K562 (cell line): Measurements from ENCODE around the gene TAF3. TPM values are rescaled to one million over a fixed set of nuclear protein-coding genes. Genes with fewer than 3 reads are reported as not detected.

Experiments
- ATAC-seq: fragments of 200-7000 bp; cut with Tn5 transposase; 3 replicates; pipeline ENCODE4 v1.9.1; 2020; ENCODE audit warnings: moderate library complexity
- BruUV-seq: library from RNA; stranded (reverse); fragments of 400-500 nt; replicated peaks from 2 replicates; lab custom pipeline; 2021; lab: Mats Ljungman, UMichigan
- CTCF ChIA-PET: fragments of 300-600 bp; formaldehyde crosslinking; extraction: SDS; loops from one replicate; lab custom pipeline; 2021; ENCODE audit warnings: low intra/inter-chr PET ratio; lab: Yijun Ruan, JAX
- POLR2A ChIA-PET: fragments of 300-600, 350-650 bp; sonication (Branson Sonifier 250); formaldehyde crosslinking; extraction: SDS; loops from one replicate; lab custom pipeline; 2021; ENCODE audit warnings: antibody characterized with exemption, inconsistent platforms; lab: Yijun Ruan, JAX
- DNase-seq, 4 experiments: peaks; one replicate each; pipeline versions ENCODE4 v3.0.0 to v3.0.0-alpha.2; 2011 to 2018; ENCODE audit warnings: low spot score in 3 of 4, mixed read lengths in 3 of 4; ENCODE audit errors: extremely low read depth in 1 of 4
- FAIRE-seq: peaks from 2 replicates; lab custom pipeline; 2011; peaks lifted over from hg19 to GRCh38; lab: Jason Lieb, UNC
- H2AFZ ChIP-seq: 2 replicates; pipeline ENCODE4 v1.6.0; 2011; ENCODE audit warnings: low read depth, low read length, control low read depth, inconsistent platforms
- H3K27ac ChIP-seq: fragments of 200-600 bp; 3 replicates; pipeline ENCODE4 v1.8.0; 2011; ENCODE audit warnings: low read depth, mild to moderate bottlenecking, control low read depth, inconsistent platforms, low read length, moderate library complexity, mixed read lengths; ENCODE audit errors: extremely low read depth
- H3K27me3 ChIP-seq, 2 experiments: fragments of 300-600 bp in 1 of 2; 2 replicates in 1 of 2; 3 replicates in 1 of 2; pipeline versions ENCODE4 v1.6.0 to v1.8.0; 2011; ENCODE audit warnings: inconsistent platforms in 2 of 2, low read length in 2 of 2, mild to moderate bottlenecking in 1 of 2, mixed read lengths in 1 of 2, moderate library complexity in 1 of 2; ENCODE audit not compliant: control insufficient read depth in 2 of 2, insufficient read depth in 2 of 2
- H3K36me3 ChIP-seq: fragments of 300-600 bp; 3 replicates; pipeline ENCODE4 v1.8.0; 2011; ENCODE audit warnings: mild to moderate bottlenecking, low read length, inconsistent platforms; ENCODE audit not compliant: control insufficient read depth, insufficient read depth
- H3K4me1 ChIP-seq, 2 experiments: fragments of 200-600 bp in 1 of 2; replicated peaks in 1 of 2; 2 replicates in 1 of 2; 3 replicates in 1 of 2; pipeline versions ENCODE4 v1.5.1 to v1.8.0; 2011; ENCODE audit warnings: inconsistent platforms in 2 of 2, low read length in 2 of 2, mild to moderate bottlenecking in 1 of 2, mixed read lengths in 1 of 2, moderate library complexity in 1 of 2; ENCODE audit not compliant: control insufficient read depth in 2 of 2, insufficient read depth in 2 of 2
- H3K4me2 ChIP-seq: 2 replicates; pipeline ENCODE4 v1.6.1; 2011; ENCODE audit warnings: low read length, control low read depth, inconsistent platforms, mixed read lengths; ENCODE audit not compliant: insufficient read depth
- H3K4me3 ChIP-seq: fragments of 200-600 bp; sonication (generic), shearing (Covaris generic); 2 replicates; pipeline ENCODE4 v1.5.1; 2016; ENCODE audit warnings: control low read depth, inconsistent platforms
- H3K79me2 ChIP-seq: fragments of 200-600 bp; 3 replicates; pipeline ENCODE4 v1.8.0; 2011; ENCODE audit warnings: low read length, inconsistent platforms; ENCODE audit not compliant: control insufficient read depth, insufficient read depth
- H3K9ac ChIP-seq, 2 experiments: 2 replicates each; pipeline versions ENCODE4 v1.6.0 to v1.6.1; 2011; ENCODE audit warnings: low read depth in 2 of 2, low read length in 2 of 2, control low read depth in 1 of 2, inconsistent platforms in 1 of 2, mild to moderate bottlenecking in 1 of 2, mixed read lengths in 1 of 2; ENCODE audit not compliant: insufficient read depth in 1 of 2
- H3K9me1 ChIP-seq: one replicate; pipeline ENCODE4 v1.6.0; 2011; ENCODE audit warnings: inconsistent platforms, mild to moderate bottlenecking, low read length, moderate library complexity; ENCODE audit not compliant: control insufficient read depth, insufficient read depth
- H3K9me3 ChIP-seq: replicated peaks from 2 replicates; pipeline ENCODE4 v1.5.1; 2011; ENCODE audit warnings: low read depth, low read length, inconsistent platforms; ENCODE audit not compliant: control insufficient read depth, insufficient read depth
- H4K20me1 ChIP-seq: replicated peaks from 2 replicates; pipeline ENCODE4 v1.6.1; 2011; ENCODE audit warnings: low read length, inconsistent platforms, mixed read lengths; ENCODE audit not compliant: control insufficient read depth, insufficient read depth
- BRD4 ChIP-seq: fragments of 200-600 bp; sonication (generic); IDR thresholded peaks from 2 replicates; pipeline ENCODE4 v1.6.1; 2017; ENCODE audit warnings: inconsistent platforms
- ELF2 ChIP-seq: fragments of 250-450 bp; sonication (Bioruptor Pico); IDR thresholded peaks from 2 replicates; pipeline ENCODE4 v1.5.0; 2021; ENCODE audit warnings: mild to moderate bottlenecking
- ZNF75A ChIP-seq: fragments of 450-650 bp; formaldehyde crosslinking; IDR thresholded peaks from 2 replicates; pipeline ENCODE4 v1.4.0; 2020; ENCODE audit warnings: mild to moderate bottlenecking
- WGBS: fragments of 100-300 bp; shearing (Covaris generic); methylation state at CpG from one replicate; pipeline ENCODE4 v1.1.6; 2016; ENCODE audit warnings: low coverage, mixed read lengths; ENCODE audit not compliant: insufficient coverage; ENCODE audit errors: missing lambda C conversion rate; 5-methylcytosine and 5-hydroxymethylcytosine counted together
- in situ Hi-C: fragments of 300-500 bp; cut with MboI; formaldehyde crosslinking; loops from 4 replicates; pipeline ENCODE4 v1.15.0; 2018; ENCODE audit warnings: inconsistent platforms, mixed read lengths
- intact Hi-C: fragments of 100-400 bp; cut with micrococcal nuclease; formaldehyde crosslinking; loops from 2 replicates; pipeline ENCODE4 v1.14.2; 2022
- polyA plus RNA-seq, 8 experiments: library from polyadenylated mRNA; depleted of rRNA in 4 of 8; stranded (reverse) in 5 of 8; unstranded in 3 of 8; fragments of >200 nt; fragmentation: Nextera tagmentation in 2 of 8; fragmentation: Illumina TruSeq in 1 of 8; extraction: Ambion mirVana in 2 of 8; extraction: Trizol in 1 of 8; gene quantifications; 2 replicates each; pipeline versions ENCODE4 v1.2.1 to v1.2.3, GENCODE V29; 2011 to 2014; ENCODE audit warnings: inconsistent platforms in 1 of 8, missing spikeins in 1 of 8
- total RNA-seq, 7 experiments: library from RNA; depleted of rRNA in 6 of 7; stranded (reverse); fragments of >200 nt in 6 of 7; fragmentation: Illumina TruSeq in 2 of 7; extraction: Trizol in 2 of 7; gene quantifications; 2 replicates each; pipeline versions ENCODE4 v1.2.1 to v1.2.3, GENCODE V29; 2011 to 2021; ENCODE audit warnings: low replicate concordance in 1 of 7
- TF ChIP-seq, protein P1 (sequence below): fragments of 150-350 bp; IDR thresholded peaks from 2 replicates; pipeline ENCODE4 v1.6.1; 2014; ENCODE audit warnings: low read depth, mild to moderate bottlenecking, low read length, borderline replicate concordance

Gene TAF3
- total and polyA plus RNA-seq, 9 of the 15 experiments (the other 6 are each of a cell fraction or from before 2014, with no cell fraction given) = 1.5 to 9.9 (median 4.1) TPM

DNA sequence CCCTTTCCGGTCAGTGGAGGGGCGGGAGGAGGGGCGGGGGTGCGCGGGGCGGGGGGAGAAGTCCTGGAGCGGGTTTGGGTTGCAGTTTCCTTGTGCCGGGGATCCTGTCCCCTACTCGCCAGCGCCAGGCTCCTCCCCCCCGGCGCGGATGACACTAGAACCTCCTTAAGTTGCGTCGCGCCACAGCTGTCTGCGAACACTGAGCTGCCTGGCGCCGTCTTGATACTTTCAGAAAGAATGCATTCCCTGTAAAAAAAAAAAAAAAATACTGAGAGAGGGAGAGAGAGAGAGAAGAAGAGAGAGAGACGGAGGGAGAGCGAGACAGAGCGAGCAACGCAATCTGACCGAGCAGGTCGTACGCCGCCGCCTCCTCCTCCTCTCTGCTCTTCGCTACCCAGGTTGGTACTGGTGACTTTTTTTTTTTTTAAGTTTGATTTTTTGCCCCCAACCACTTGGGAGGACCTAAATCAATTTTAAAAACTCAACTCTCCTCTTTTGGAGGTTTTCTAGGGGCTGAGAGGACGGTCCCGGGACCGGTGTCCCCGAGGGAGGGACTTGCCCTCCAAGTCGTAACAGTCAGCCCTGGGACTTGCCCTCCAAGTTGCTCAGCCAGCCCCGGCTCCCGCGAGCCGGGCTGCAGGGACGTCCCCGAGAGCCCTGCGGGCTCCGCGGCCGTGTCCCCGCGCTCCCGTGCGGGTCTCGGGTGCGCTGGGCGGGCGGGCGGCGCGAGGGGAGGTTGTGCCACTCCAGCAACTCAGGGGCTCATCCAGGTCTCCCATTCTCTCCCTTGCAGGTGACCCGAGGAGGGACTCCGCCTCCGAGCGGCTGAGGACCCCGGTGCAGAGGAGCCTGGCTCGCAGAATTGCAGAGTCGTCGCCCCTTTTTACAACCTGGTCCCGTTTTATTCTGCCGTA, 236.4 kb downstream of the TAF3 start, which contains the start of gene GATA3:
TSS of gene GATA3 (plus strand) at position 195 of the 914 bp plus-strand sequence. CDS start 968 bp downstream, outside the sequence.
- Histone ChIP-seq H3K27ac (no peak within 1 kb of the TSS), H4K20me1 (no peaks in the 10 kb centered on the region), H3K4me3 (peak within 1 kb of the TSS; percentile 24), H3K9me3 (0 out of 2 replicates have a peak, but pooled peaks cover 2% of the 10 kb centered on the region), H3K9ac (peak within 1 kb of the TSS in 1 of 2 experiments; percentile 17; a peak in 1 of 4 replicates), H3K27me3 (peaks cover 19 to 45% of the 10 kb centered on the region in 2 experiments), H3K9me1 (no peaks in the 10 kb centered on the region), H2AFZ (peak within 1 kb of the TSS; percentile 86), H3K4me1 (peaks cover 0 to 23% of the 10 kb centered on the region in 2 experiments; a peak in 3 of 5 replicates), H3K36me3 (no peaks in the 10 kb centered on the region), H3K79me2 (no peaks in the 10 kb centered on the region), H3K4me2 (peak within 1 kb of the TSS; percentile 72)
- intact Hi-C loops (loop anchor here (5.0 kb wide), 1 partner anchor 1153 kb away; no protein-coding TSS in a partner anchor), in situ Hi-C loops (no loop called here)
- WGBS = 54% methylated on average over 13 of the region's 65 CpGs
- FAIRE-seq (no peak), ATAC-seq (no peak)
- POLR2A ChIA-PET = no interaction called here
- no TSS peak for BruUV-seq
- CTCF ChIA-PET = no interaction called here
- TF ChIP-seq, protein P1, sequence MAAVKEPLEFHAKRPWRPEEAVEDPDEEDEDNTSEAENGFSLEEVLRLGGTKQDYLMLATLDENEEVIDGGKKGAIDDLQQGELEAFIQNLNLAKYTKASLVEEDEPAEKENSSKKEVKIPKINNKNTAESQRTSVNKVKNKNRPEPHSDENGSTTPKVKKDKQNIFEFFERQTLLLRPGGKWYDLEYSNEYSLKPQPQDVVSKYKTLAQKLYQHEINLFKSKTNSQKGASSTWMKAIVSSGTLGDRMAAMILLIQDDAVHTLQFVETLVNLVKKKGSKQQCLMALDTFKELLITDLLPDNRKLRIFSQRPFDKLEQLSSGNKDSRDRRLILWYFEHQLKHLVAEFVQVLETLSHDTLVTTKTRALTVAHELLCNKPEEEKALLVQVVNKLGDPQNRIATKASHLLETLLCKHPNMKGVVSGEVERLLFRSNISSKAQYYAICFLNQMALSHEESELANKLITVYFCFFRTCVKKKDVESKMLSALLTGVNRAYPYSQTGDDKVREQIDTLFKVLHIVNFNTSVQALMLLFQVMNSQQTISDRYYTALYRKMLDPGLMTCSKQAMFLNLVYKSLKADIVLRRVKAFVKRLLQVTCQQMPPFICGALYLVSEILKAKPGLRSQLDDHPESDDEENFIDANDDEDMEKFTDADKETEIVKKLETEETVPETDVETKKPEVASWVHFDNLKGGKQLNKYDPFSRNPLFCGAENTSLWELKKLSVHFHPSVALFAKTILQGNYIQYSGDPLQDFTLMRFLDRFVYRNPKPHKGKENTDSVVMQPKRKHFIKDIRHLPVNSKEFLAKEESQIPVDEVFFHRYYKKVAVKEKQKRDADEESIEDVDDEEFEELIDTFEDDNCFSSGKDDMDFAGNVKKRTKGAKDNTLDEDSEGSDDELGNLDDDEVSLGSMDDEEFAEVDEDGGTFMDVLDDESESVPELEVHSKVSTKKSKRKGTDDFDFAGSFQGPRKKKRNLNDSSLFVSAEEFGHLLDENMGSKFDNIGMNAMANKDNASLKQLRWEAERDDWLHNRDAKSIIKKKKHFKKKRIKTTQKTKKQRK = no peak
- TF ChIP-seq ZNF75A (CRISPR knock-in tag) = no peak
- no peak for TF ChIP-seq BRD4
- no peak for TF ChIP-seq ELF2
- TF ChIP-seq, all 486 proteins: peak for 0
- DNase-seq = peak in 2 of 4 experiments; percentile 22 to 31
